ENCODE measurements around the gene SLC25A25. TPM values are rescaled to one million over a fixed set of nuclear protein-coding genes. Genes with fewer than 3 reads are reported as not detected.

SLC25A25 gene
- total and polyA plus RNA-seq, 2 of the 8 experiments (the other 6 are each of a cell fraction or from before 2014, with no cell fraction given) = 6.5 to 18.5 TPM

DNA sequence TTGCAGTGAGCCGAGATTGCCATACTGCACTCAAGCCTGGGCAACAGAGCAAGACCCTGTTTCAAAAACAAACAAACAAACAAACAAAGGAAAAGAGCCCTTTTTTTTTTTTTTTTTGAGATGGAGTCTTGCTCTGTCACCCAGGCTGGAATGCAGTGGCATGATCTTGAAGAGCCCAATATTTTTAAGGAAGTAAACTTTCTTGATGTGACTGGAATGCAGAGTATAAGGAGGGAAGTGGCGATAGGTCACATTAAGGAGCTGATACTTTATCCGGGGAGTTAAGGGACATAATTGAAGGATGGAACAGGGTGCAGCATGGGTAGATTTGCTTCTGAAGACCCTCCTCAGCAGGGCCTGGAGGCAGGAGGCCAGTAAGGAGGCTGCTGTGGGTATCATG lies 13.9 kb upstream of the SLC25A25 start (continued):
- TF ChIP-seq, protein P1, sequence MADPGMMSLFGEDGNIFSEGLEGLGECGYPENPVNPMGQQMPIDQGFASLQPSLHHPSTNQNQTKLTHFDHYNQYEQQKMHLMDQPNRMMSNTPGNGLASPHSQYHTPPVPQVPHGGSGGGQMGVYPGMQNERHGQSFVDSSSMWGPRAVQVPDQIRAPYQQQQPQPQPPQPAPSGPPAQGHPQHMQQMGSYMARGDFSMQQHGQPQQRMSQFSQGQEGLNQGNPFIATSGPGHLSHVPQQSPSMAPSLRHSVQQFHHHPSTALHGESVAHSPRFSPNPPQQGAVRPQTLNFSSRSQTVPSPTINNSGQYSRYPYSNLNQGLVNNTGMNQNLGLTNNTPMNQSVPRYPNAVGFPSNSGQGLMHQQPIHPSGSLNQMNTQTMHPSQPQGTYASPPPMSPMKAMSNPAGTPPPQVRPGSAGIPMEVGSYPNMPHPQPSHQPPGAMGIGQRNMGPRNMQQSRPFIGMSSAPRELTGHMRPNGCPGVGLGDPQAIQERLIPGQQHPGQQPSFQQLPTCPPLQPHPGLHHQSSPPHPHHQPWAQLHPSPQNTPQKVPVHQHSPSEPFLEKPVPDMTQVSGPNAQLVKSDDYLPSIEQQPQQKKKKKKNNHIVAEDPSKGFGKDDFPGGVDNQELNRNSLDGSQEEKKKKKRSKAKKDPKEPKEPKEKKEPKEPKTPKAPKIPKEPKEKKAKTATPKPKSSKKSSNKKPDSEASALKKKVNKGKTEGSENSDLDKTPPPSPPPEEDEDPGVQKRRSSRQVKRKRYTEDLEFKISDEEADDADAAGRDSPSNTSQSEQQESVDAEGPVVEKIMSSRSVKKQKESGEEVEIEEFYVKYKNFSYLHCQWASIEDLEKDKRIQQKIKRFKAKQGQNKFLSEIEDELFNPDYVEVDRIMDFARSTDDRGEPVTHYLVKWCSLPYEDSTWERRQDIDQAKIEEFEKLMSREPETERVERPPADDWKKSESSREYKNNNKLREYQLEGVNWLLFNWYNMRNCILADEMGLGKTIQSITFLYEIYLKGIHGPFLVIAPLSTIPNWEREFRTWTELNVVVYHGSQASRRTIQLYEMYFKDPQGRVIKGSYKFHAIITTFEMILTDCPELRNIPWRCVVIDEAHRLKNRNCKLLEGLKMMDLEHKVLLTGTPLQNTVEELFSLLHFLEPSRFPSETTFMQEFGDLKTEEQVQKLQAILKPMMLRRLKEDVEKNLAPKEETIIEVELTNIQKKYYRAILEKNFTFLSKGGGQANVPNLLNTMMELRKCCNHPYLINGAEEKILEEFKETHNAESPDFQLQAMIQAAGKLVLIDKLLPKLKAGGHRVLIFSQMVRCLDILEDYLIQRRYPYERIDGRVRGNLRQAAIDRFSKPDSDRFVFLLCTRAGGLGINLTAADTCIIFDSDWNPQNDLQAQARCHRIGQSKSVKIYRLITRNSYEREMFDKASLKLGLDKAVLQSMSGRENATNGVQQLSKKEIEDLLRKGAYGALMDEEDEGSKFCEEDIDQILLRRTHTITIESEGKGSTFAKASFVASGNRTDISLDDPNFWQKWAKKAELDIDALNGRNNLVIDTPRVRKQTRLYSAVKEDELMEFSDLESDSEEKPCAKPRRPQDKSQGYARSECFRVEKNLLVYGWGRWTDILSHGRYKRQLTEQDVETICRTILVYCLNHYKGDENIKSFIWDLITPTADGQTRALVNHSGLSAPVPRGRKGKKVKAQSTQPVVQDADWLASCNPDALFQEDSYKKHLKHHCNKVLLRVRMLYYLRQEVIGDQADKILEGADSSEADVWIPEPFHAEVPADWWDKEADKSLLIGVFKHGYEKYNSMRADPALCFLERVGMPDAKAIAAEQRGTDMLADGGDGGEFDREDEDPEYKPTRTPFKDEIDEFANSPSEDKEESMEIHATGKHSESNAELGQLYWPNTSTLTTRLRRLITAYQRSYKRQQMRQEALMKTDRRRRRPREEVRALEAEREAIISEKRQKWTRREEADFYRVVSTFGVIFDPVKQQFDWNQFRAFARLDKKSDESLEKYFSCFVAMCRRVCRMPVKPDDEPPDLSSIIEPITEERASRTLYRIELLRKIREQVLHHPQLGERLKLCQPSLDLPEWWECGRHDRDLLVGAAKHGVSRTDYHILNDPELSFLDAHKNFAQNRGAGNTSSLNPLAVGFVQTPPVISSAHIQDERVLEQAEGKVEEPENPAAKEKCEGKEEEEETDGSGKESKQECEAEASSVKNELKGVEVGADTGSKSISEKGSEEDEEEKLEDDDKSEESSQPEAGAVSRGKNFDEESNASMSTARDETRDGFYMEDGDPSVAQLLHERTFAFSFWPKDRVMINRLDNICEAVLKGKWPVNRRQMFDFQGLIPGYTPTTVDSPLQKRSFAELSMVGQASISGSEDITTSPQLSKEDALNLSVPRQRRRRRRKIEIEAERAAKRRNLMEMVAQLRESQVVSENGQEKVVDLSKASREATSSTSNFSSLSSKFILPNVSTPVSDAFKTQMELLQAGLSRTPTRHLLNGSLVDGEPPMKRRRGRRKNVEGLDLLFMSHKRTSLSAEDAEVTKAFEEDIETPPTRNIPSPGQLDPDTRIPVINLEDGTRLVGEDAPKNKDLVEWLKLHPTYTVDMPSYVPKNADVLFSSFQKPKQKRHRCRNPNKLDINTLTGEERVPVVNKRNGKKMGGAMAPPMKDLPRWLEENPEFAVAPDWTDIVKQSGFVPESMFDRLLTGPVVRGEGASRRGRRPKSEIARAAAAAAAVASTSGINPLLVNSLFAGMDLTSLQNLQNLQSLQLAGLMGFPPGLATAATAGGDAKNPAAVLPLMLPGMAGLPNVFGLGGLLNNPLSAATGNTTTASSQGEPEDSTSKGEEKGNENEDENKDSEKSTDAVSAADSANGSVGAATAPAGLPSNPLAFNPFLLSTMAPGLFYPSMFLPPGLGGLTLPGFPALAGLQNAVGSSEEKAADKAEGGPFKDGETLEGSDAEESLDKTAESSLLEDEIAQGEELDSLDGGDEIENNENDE (IDR thresholded peaks at IDR 0.05; ENCODE audit: insufficient replicate concordance, low read length) = no peak
- TF ChIP-seq, protein P2, sequence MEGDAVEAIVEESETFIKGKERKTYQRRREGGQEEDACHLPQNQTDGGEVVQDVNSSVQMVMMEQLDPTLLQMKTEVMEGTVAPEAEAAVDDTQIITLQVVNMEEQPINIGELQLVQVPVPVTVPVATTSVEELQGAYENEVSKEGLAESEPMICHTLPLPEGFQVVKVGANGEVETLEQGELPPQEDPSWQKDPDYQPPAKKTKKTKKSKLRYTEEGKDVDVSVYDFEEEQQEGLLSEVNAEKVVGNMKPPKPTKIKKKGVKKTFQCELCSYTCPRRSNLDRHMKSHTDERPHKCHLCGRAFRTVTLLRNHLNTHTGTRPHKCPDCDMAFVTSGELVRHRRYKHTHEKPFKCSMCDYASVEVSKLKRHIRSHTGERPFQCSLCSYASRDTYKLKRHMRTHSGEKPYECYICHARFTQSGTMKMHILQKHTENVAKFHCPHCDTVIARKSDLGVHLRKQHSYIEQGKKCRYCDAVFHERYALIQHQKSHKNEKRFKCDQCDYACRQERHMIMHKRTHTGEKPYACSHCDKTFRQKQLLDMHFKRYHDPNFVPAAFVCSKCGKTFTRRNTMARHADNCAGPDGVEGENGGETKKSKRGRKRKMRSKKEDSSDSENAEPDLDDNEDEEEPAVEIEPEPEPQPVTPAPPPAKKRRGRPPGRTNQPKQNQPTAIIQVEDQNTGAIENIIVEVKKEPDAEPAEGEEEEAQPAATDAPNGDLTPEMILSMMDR (IDR thresholded peaks at IDR 0.05; ENCODE audit: control extremely low read depth in 1 of 3, insufficient read depth in 1 of 3, low read depth in 1 of 3, low read length in 3 of 3) = no peak
- TF ChIP-seq JUN (IDR thresholded peaks at IDR 0.05; ENCODE audit: low read depth, low read length) (no peak), KDM1A (IDR thresholded peaks at IDR 0.05; ENCODE audit: borderline replicate concordance, low read length) (no peak), TCF12 (IDR thresholded peaks at IDR 0.05; ENCODE audit: low read depth, low read length) (no peak), SIN3A (conservative IDR thresholded peaks at IDR 0.05 in 1 of 2, IDR thresholded peaks at IDR 0.05 in 1 of 2; ENCODE audit: low read depth in 1 of 2, low read length in 2 of 2) (no peak), ZNF274 (IDR thresholded peaks at IDR 0.05; ENCODE audit: borderline replicate concordance, extremely low read depth, low read length) (no peak), EP300 (IDR thresholded peaks at IDR 0.05; ENCODE audit: borderline replicate concordance in 1 of 2, low read depth in 2 of 2, low read length in 2 of 2) (no peak)
